GM10248 (cell line): ENCODE measurements around the gene ZNF668.
"Not testable (repeated sequence)": the region's sequence is repeated elsewhere in the genome, so short reads cannot be mapped to it uniquely, and the experiment has no call there.

Experiments
- CTCF ChIA-PET: fragments of 300-600 bp; sonication (Branson Sonifier 250); formaldehyde crosslinking; extraction: SDS; loops from one replicate; lab custom pipeline; 2021; ENCODE audit warnings: antibody characterized with exemption; lab: Yijun Ruan, JAX
- POLR2A ChIA-PET: fragments of 350-650 bp; sonication (Branson Sonifier 250); formaldehyde crosslinking; extraction: SDS; loops from one replicate; lab custom pipeline; 2020; ENCODE audit warnings: antibody characterized with exemption; lab: Yijun Ruan, JAX
- DNase-seq: peaks from one replicate; pipeline ENCODE4 v3.0.0; 2012; ENCODE audit errors: extremely low spot score
- TF ChIP-seq, protein P1 (sequence below): IDR thresholded peaks from 2 replicates; pipeline ENCODE4 v1.5.1; 2012; ENCODE audit warnings: mild to moderate bottlenecking, low read depth; ENCODE audit errors: extremely low read depth, missing control alignments, control extremely low read depth

Gene ZNF668

GRCh38 chr16:31108794-31109558, 34.9 kb upstream of the ZNF668 start:
- DNase-seq: no peak
- TF ChIP-seq, protein P1, sequence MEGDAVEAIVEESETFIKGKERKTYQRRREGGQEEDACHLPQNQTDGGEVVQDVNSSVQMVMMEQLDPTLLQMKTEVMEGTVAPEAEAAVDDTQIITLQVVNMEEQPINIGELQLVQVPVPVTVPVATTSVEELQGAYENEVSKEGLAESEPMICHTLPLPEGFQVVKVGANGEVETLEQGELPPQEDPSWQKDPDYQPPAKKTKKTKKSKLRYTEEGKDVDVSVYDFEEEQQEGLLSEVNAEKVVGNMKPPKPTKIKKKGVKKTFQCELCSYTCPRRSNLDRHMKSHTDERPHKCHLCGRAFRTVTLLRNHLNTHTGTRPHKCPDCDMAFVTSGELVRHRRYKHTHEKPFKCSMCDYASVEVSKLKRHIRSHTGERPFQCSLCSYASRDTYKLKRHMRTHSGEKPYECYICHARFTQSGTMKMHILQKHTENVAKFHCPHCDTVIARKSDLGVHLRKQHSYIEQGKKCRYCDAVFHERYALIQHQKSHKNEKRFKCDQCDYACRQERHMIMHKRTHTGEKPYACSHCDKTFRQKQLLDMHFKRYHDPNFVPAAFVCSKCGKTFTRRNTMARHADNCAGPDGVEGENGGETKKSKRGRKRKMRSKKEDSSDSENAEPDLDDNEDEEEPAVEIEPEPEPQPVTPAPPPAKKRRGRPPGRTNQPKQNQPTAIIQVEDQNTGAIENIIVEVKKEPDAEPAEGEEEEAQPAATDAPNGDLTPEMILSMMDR: no peak
- CTCF ChIA-PET: no interaction called here
- POLR2A ChIA-PET: no interaction called here

DNA sequence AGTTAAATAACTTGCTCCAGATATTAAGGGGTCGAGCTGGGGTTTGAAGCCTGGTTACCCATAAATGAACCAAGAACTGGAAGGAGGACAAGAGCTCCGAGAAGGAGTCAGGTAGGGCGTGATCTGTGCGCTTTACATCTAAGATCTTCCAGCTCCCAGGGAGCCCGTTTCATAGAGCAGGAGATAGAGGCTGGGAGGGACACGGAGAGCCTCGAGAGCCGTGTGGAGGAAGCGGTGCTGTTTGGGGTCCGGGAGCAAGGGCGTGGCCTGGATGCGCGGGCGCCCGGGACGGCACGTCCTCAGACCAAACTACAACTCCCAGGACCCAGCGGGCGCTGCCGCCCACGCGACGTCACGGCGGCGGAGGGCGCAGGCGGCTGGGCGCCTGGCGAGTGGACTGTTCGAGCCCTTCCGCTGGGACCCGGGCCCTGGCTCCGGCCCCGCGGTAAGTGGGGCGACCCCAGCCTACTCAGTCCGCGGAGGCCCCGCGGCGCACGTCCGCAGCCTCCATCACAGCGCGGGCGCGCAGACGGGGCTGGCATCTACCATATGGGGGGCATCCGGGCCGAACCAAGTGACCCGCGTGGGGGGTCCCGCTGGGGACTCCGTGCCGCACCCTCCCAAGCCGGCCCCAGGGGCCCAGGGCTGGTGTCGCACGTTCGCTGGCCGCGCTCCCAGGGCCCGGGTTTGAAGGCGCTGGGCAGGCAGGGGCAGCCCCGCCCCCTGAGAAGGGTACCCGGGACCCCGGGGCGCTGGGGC, 34.2 kb upstream of the ZNF668 start, which contains the start of gene BCKDK:
BCKDK (plus strand) TSS at position 352 of the 759 bp plus-strand sequence. CDS start 838 bp downstream, outside the sequence.
- peak; percentile 93 for DNase-seq
- TF ChIP-seq, protein P1: no peak
- POLR2A ChIA-PET: no interaction called here
- CTCF ChIA-PET: interaction anchor here (0.6 to 1.7 kb wide), 2 partner anchors 13 to 62 kb away, joined by 3 to 4 read pairs; no protein-coding TSS in a partner anchor

DNA sequence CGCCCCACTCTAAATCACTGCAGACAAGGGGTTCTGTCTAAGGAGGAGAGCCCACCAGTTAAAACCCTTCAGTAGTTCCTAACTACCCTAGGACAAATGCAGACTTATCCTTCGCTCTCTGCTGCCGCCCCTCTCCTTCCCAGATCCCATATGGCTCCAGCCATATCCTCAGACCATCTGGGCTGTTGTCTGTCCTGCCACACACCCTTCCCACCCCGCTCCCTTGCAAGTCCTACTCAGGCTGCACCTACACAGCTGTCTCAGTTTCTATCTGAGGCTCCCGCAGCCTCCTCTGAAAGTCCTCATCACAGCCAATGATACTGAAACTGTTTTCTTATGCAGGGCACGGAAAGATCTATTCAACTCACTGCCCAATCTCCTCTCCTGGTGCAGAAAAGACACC, 33.4 kb upstream of the ZNF668 start:
- DNase-seq: peak; percentile 77
- ChIA-PET POLR2A (no interaction called here), CTCF (interaction anchor here (1.7 kb wide), 1 partner anchor 14 kb away, joined by 4 read pairs; no protein-coding TSS in a partner anchor)
- TF ChIP-seq, protein P1: no peak

GRCh38 chr16:31106509-31107464, 32.7 kb upstream of the ZNF668 start:
- no peak for DNase-seq
- POLR2A ChIA-PET: no interaction called here
- TF ChIP-seq, protein P1: no peak
- CTCF ChIA-PET: interaction anchor here (0.6 to 1.7 kb wide), 2 partner anchors 14 to 35 kb away, joined by 4 read pairs; no protein-coding TSS in a partner anchor

GRCh38 chr16:31105677-31106213, 31.7 kb upstream of the ZNF668 start:
- peak; percentile 82 for DNase-seq
- TF ChIP-seq, protein P1: peak; percentile 87
- ChIA-PET POLR2A (no interaction called here), CTCF (no interaction called here)

DNA sequence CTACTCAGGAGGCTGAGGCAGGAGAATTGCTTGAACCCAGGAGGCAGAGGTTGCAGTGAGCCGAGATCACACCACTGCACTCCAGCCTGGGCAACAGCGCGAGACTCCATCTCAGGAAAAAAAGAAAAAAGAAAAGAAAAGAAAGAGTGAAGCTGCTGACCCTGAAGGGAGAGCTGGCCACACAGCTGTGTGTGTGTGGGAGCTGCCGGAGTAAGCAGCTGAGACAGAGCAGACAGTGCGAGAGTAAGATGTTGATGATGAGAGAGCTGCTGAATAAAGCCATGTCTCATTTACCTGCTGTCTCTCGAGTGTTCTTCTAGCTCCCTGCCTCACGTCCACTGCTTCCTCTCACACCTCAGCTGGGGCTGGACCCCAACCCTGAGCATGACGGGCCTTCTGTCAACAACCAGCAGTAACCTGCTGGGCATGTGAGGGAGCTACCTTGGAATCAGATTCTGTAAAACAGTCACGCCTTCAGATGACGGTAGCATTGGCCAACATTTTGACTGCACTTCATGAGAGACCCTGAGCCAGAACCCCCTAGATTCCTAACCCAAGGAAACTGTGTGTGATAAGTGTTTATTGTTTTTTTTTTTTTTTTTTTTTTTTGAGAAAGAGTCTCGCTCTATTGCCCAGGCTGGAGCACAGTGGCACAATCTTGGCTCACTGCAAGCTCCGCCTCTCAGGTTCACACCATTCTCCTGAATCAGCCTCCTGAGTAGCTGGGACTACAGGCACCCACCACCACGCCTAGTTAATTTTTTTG, 27.0 kb upstream of the ZNF668 start:
- CTCF ChIA-PET: interaction anchor here (1.2 to 4.1 kb wide), 10 partner anchors 9 to 145 kb away, joined by 3 to 24 read pairs (median 4); partner anchors contain the start of gene HSD3B7
- DNase-seq: not testable (repeated sequence)
- POLR2A ChIA-PET: interaction anchor here (1.4 to 1.7 kb wide), 2 partner anchors 17 to 79 kb away, joined by 6 to 7 read pairs; partner anchors contain the start of genes FUS and KAT8
